Astrocyte of the spinal cord (primary cell): ENCODE results near the gene DRC7.
A peak's percentile ranks its signal among the peaks of the same experiment; 100 is the strongest.

Source experiments
- DNase-seq: peaks from one replicate; pipeline ENCODE4 v3.0.0; 2011; ENCODE audit warnings: low read depth, low spot score
- H3K4me3 ChIP-seq: 2 replicates; pipeline ENCODE4 v1.5.1; 2011; ENCODE audit warnings: low read depth, mild to moderate bottlenecking, low read length, moderate library complexity
- CTCF ChIP-seq: IDR thresholded peaks from 2 replicates; pipeline ENCODE4 v1.5.1; 2012; ENCODE audit warnings: low read depth, mild to moderate bottlenecking, low read length, inconsistent platforms
- in situ Hi-C: cut with HindIII; loops from 2 replicates; pipeline ENCODE4 v1.10.0; 2017; ENCODE audit warnings: low sequenced_read_pairs

DRC7 gene

GRCh38 chr16:57734925-57735754 is 40.5 kb downstream of the DRC7 start:
- no peak for TF ChIP-seq CTCF
- H3K4me3 ChIP-seq: peak overlapping the region; percentile 80
- DNase-seq: peak; percentile 100
- in situ Hi-C loops: no loop called here

- in situ Hi-C loops: no loop called here
- TF ChIP-seq CTCF: no peak
- peak within 1 kb of the TSS; percentile 80 for H3K4me3 ChIP-seq
- DNase-seq: no peak
Measured at GRCh38 chr16:57735755-57736418, 41.3 kb downstream of the DRC7 start, which contains the start of gene KATNB1. Gene KATNB1 (plus strand): TSS chr16:57735770. CDS start chr16:57737244, 1,474 bp downstream.

GRCh38 chr16:57736419-57737351 is 42.1 kb downstream of the DRC7 start:
- H3K4me3 ChIP-seq: peak overlapping the region; percentile 75
- peak; percentile 73 for DNase-seq
- TF ChIP-seq CTCF: peak; percentile 32
- in situ Hi-C loops: no loop called here

GRCh38 chr16:57738844-57739243 is 44.2 kb downstream of the DRC7 start:
- TF ChIP-seq CTCF: no peak
- DNase-seq: no peak
- no peak overlapping the region for H3K4me3 ChIP-seq
- in situ Hi-C loops: no loop called here

- H3K4me3 ChIP-seq: no peak overlapping the region
- TF ChIP-seq CTCF: no peak
- in situ Hi-C loops: no loop called here
- DNase-seq: no peak
Measured at GRCh38 chr16:57739756-57740422, 45.3 kb downstream of the DRC7 start.
